Mesendoderm (in vitro differentiated cells): ENCODE data around the gene HSPA2.

Experiments
- DNase-seq: peaks from one replicate; pipeline ENCODE4 v3.0.0; 2013
- H2AK5ac ChIP-seq: 2 replicates; pipeline ENCODE4 v1.6.1; 2013; ENCODE audit warnings: low read length, inconsistent platforms
- H2BK120ac ChIP-seq: 2 replicates; pipeline ENCODE4 v1.6.1; 2013; ENCODE audit warnings: low read depth, mild to moderate bottlenecking, low read length, moderate library complexity, mixed read lengths
- H2BK15ac ChIP-seq: replicated peaks from 2 replicates; pipeline ENCODE4 v1.6.1; 2013; ENCODE audit warnings: low read depth, mild to moderate bottlenecking, moderate library complexity
- H2BK5ac ChIP-seq: 2 replicates; pipeline ENCODE4 v1.6.1; 2013; ENCODE audit warnings: low read length, inconsistent platforms
- H3K18ac ChIP-seq: 2 replicates; pipeline ENCODE4 v1.6.1; 2013; ENCODE audit warnings: mild to moderate bottlenecking, low read length, mixed read lengths
- H3K23ac ChIP-seq: one replicate; pipeline ENCODE4 v1.6.1; 2013; ENCODE audit warnings: low read length
- H3K27ac ChIP-seq: 2 replicates; pipeline ENCODE4 v1.5.1; 2013; ENCODE audit warnings: low read depth, mild to moderate bottlenecking, inconsistent platforms, low read length, moderate library complexity
- H3K27me3 ChIP-seq: 2 replicates; pipeline ENCODE4 v1.6.1; 2013; ENCODE audit warnings: low read length, control low read depth, mild to moderate bottlenecking, inconsistent platforms; ENCODE audit not compliant: insufficient read depth, poor library complexity
- H3K36me3 ChIP-seq: 2 replicates; pipeline ENCODE4 v1.6.1; 2013; ENCODE audit warnings: low read length, inconsistent platforms; ENCODE audit not compliant: control insufficient read depth, insufficient read depth
- H3K4ac ChIP-seq: one replicate; pipeline ENCODE4 v1.6.1; 2013; ENCODE audit warnings: low read depth, mild to moderate bottlenecking, low read length, moderate library complexity
- H3K4me1 ChIP-seq: 2 replicates; pipeline ENCODE4 v1.6.1; 2013; ENCODE audit warnings: low read depth, low read length, inconsistent platforms; ENCODE audit not compliant: control insufficient read depth
- H3K4me2 ChIP-seq: 2 replicates; pipeline ENCODE4 v1.6.1; 2013; ENCODE audit warnings: low read length
- H3K4me3 ChIP-seq: 2 replicates; pipeline ENCODE4 v1.5.1; 2013; ENCODE audit warnings: mild to moderate bottlenecking, low read length
- H3K56ac ChIP-seq: one replicate; pipeline ENCODE4 v1.6.1; 2013; ENCODE audit warnings: low read length
- H3K79me1 ChIP-seq: 2 replicates; pipeline ENCODE4 v1.6.1; 2013; ENCODE audit warnings: low read length, inconsistent platforms
- H3K79me2 ChIP-seq: 2 replicates; pipeline ENCODE4 v1.6.1; 2013; ENCODE audit warnings: mild to moderate bottlenecking, low read length; ENCODE audit not compliant: control insufficient read depth, insufficient read depth
- H3K9ac ChIP-seq: 2 replicates; pipeline ENCODE4 v1.6.1; 2013; ENCODE audit warnings: low read length, inconsistent platforms
- H4K5ac ChIP-seq: one replicate; pipeline ENCODE4 v1.6.1; 2013; ENCODE audit warnings: low read length
- H4K8ac ChIP-seq: one replicate; pipeline ENCODE4 v1.6.1; 2013; ENCODE audit warnings: low read depth, mild to moderate bottlenecking, control low read depth, low read length, moderate library complexity
- WGBS: extraction: QIAGEN DNeasy Blood & Tissue Kit; methylation state at CpG from one replicate; pipeline ENCODE4 v1.1.7; 2013; ENCODE audit warnings: low lambda C conversion rate, missing lambda C conversion rate; ENCODE audit not compliant: insufficient coverage; ENCODE audit errors: extremely low coverage; 5-methylcytosine and 5-hydroxymethylcytosine counted together

HSPA2 gene

DNA sequence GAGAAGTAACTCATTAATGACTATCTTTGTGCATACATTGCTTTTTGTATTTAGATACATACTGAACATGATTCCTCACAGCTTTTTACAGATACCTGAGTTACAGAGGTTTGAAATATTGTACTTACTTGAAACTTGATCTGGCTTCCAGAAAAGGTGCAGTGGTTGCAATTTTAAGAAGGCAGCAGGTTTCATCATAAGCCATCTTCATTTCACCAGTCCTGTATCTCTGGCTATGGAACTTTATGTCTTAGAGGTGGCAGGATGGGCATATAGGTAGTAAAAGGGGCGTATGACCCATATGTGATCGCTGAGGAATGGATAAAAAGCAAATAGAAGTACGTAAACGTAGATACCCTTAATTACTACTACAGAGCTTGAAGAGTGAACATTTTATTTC, 22.3 kb upstream of the HSPA2 start:
- Histone ChIP-seq H2BK5ac (no peak overlapping the region), H3K79me2 (peaks cover 37% of the 10 kb centered on the region), H3K79me1 (peaks cover 7% of the 10 kb centered on the region), H4K5ac (no peak overlapping the region), H3K36me3 (no peaks in the 10 kb centered on the region), H3K56ac (no peak overlapping the region), H2BK15ac (no peak overlapping the region), H2AK5ac (no peak overlapping the region), H3K4me2 (no peak overlapping the region), H3K4ac (no peak overlapping the region), H3K27me3 (no peaks in the 10 kb centered on the region), H3K4me3 (no peak overlapping the region), H3K27ac (no peak overlapping the region), H3K23ac (no peak overlapping the region), H4K8ac (no peak overlapping the region), H3K9ac (no peak overlapping the region), H3K4me1 (no peaks in the 10 kb centered on the region), H2BK120ac (no peak overlapping the region), H3K18ac (no peak overlapping the region)
- WGBS = no CpG with 5 or more reads among the region's 4 CpGs
- DNase-seq = no peak

DNA sequence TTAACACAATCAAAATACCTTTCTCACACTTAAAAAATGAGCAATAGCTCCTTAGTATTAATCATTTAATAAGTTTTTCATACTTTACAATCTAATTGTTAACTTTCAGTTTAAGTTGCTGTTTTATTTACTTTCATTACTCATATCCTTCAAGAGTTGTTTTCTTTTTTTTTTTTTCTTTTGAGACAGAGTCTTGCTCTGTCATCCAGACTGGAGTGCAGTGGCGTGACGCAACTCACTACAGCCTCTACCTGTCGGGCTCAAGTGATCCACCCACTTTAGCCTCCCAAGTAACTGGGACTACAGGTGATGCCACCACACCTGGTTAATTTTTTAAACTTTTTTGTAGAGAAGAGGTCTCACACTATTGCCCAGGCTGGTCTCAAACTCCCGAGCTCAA, 19.8 kb upstream of the HSPA2 start:
- Histone ChIP-seq H3K79me2 (peaks cover 27% of the 10 kb centered on the region), H2BK120ac (no peak overlapping the region), H3K27ac (no peak overlapping the region), H3K23ac (no peak overlapping the region), H3K4ac (no peak overlapping the region), H3K79me1 (peaks cover 7% of the 10 kb centered on the region), H2AK5ac (no peak overlapping the region), H4K8ac (no peak overlapping the region), H3K4me1 (no peaks in the 10 kb centered on the region), H3K36me3 (no peaks in the 10 kb centered on the region), H3K4me3 (no peak overlapping the region), H3K4me2 (no peak overlapping the region), H3K9ac (no peak overlapping the region), H2BK5ac (no peak overlapping the region), H3K27me3 (no peaks in the 10 kb centered on the region), H4K5ac (no peak overlapping the region), H3K18ac (no peak overlapping the region), H3K56ac (no peak overlapping the region), H2BK15ac (no peak overlapping the region)
- WGBS = no CpG with 5 or more reads among the region's 4 CpGs
- no peak for DNase-seq

DNA sequence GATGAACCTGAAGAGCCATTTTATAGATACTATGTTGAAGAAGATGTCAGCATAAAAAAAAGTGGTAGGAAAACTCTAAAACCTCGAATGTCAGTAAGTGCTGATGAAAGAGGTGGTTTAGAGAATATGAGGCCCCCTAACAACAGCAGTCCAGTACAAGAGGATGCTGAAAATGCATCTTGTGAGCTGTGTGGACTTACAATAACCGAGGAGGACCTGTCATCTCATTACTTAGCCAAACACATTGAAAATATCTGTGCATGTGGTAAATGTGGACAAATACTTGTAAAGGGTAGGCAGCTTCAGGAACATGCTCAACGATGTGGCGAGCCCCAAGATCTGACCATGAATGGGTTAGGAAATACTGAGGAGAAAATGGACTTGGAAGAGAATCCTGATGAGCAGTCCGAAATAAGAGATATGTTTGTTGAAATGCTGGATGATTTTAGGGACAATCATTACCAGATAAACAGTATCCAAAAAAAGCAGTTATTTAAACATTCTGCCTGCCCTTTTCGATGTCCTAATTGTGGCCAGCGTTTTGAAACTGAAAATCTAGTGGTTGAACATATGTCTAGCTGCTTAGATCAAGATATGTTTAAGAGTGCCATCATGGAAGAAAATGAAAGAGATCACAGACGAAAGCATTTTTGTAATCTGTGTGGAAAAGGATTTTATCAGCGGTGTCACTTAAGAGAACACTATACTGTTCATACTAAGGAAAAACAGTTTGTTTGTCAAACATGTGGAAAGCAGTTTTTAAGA, 17.8 kb upstream of the HSPA2 start:
- DNase-seq = no peak
- WGBS = no CpG with 5 or more reads among the region's 9 CpGs
- Histone ChIP-seq H3K4me2 (no peak overlapping the region), H4K5ac (no peak overlapping the region), H3K9ac (no peak overlapping the region), H3K27me3 (no peaks in the 10 kb centered on the region), H3K79me2 (peaks cover 17% of the 10 kb centered on the region), H2AK5ac (no peak overlapping the region), H3K79me1 (peaks cover 4% of the 10 kb centered on the region), H3K4me3 (no peak overlapping the region), H2BK5ac (no peak overlapping the region), H3K56ac (no peak overlapping the region), H2BK15ac (no peak overlapping the region), H3K23ac (no peak overlapping the region), H3K18ac (no peak overlapping the region), H3K4me1 (no peaks in the 10 kb centered on the region), H3K4ac (no peak overlapping the region), H2BK120ac (no peak overlapping the region), H3K27ac (no peak overlapping the region), H3K36me3 (no peaks in the 10 kb centered on the region), H4K8ac (no peak overlapping the region)

DNA sequence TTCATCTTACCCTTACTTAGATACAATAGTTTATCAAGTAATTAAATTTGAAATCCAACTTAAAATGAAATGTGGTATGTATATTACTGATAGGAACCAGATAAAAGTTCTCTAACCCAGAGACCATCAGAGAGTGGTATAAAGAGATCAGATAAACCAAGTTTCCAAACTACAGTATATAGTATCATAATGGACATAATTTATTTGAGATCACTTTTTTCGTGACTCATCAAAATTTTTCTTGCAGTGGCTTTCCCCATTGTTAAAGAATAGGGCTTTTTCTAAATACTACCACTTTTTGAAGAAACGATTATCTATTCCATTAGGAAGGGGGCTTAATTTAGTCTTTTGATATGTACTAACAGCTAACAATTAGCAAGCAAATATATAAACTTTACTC, 15.2 kb upstream of the HSPA2 start:
- Histone ChIP-seq H3K56ac (no peak overlapping the region), H3K23ac (no peak overlapping the region), H3K4me3 (no peak overlapping the region), H2BK5ac (no peak overlapping the region), H3K27ac (no peak overlapping the region), H3K79me2 (peaks cover 9% of the 10 kb centered on the region), H3K4ac (no peak overlapping the region), H4K8ac (no peak overlapping the region), H3K18ac (no peak overlapping the region), H2AK5ac (no peak overlapping the region), H3K4me2 (no peak overlapping the region), H3K4me1 (no peaks in the 10 kb centered on the region), H3K27me3 (no peaks in the 10 kb centered on the region), H3K9ac (no peak overlapping the region), H3K79me1 (peaks cover 2% of the 10 kb centered on the region), H4K5ac (no peak overlapping the region), H3K36me3 (no peaks in the 10 kb centered on the region), H2BK120ac (no peak overlapping the region), H2BK15ac (no peak overlapping the region)
- WGBS = no CpG with 5 or more reads among the region's 2 CpGs
- DNase-seq = no peak

DNA sequence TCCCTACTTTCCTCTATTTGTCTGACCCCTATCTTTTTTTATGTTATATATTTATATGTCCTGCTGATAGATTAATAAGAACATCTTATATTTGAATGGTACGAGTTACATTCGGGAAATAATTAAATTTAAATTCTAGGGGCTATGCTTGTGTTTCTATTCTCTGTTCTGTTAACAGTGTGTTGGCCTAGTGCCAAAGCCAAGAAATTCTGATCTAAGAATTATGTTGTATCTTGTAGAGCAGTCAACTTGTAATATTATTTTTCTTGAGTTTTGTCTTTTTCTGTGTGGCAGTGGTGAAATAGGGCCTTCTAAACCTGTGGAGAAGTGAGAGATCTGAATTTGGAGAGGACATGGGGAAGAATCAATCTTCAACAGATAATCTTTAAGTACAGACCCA, 9.0 kb upstream of the HSPA2 start:
- Histone ChIP-seq H3K56ac (no peak overlapping the region), H3K27me3 (no peaks in the 10 kb centered on the region), H2BK15ac (no peak overlapping the region), H3K79me1 (no peaks in the 10 kb centered on the region), H2AK5ac (no peak overlapping the region), H2BK5ac (no peak overlapping the region), H3K4me2 (no peak overlapping the region), H3K4me3 (no peak overlapping the region), H4K8ac (no peak overlapping the region), H3K23ac (no peak overlapping the region), H3K9ac (no peak overlapping the region), H3K4ac (no peak overlapping the region), H3K27ac (no peak overlapping the region), H3K36me3 (no peaks in the 10 kb centered on the region), H2BK120ac (no peak overlapping the region), H3K79me2 (no peaks in the 10 kb centered on the region), H4K5ac (no peak overlapping the region), H3K4me1 (no peaks in the 10 kb centered on the region), H3K18ac (no peak overlapping the region)
- no peak for DNase-seq
- WGBS = no CpG with 5 or more reads among the region's 2 CpGs
